ENCODE measurements around the gene CAPRIN2. TPM values are rescaled to one million over a fixed set of nuclear protein-coding genes. Genes with fewer than 3 reads are reported as not detected.

The CAPRIN2 gene
- total RNA-seq, 2 donors from 2014 or later = 52.8 to 61.8 TPM

- no peaks in the 10 kb centered on the region for H3K4me1 ChIP-seq (ENCODE audit: control insufficient read depth in 1 of 2, low read depth in 2 of 2)
- no peak overlapping the region for H3K4me3 ChIP-seq
- ATAC-seq (ENCODE audit: insufficient number of reproducible peaks, low FRiP score, low read depth) (no peak), DNase-seq (ENCODE audit: low spot score) (no peak)
- H3K36me3 ChIP-seq = peaks cover 31% of the 10 kb centered on the region
- H3K9me3 ChIP-seq = no peaks in the 10 kb centered on the region
- no peak for TF ChIP-seq CTCF (IDR thresholded peaks at IDR 0.05)
- no peak overlapping the region for H3K27ac ChIP-seq
- H3K27me3 ChIP-seq (replicated peaks; ENCODE audit: insufficient read depth) = no peaks in the 10 kb centered on the region
These were observed 76.5 kb downstream of the CAPRIN2 start for GRCh38 chr12:30678221-30678620.

- H3K36me3 ChIP-seq = peaks cover 30% of the 10 kb centered on the region
These were observed 93.5 kb downstream of the CAPRIN2 start for GRCh38 chr12:30661210-30661609.

More at GRCh38 chr12:30661210-30661609, 93.5 kb downstream of the CAPRIN2 start:
- ATAC-seq (ENCODE audit: insufficient number of reproducible peaks, low FRiP score, low read depth) (no peak), DNase-seq (ENCODE audit: low spot score) (no peak)
- Histone ChIP-seq H3K9me3 (no peaks in the 10 kb centered on the region), H3K4me1 (ENCODE audit: control insufficient read depth in 1 of 2, low read depth in 2 of 2) (no peaks in the 10 kb centered on the region), H3K27ac (no peak overlapping the region), H3K4me3 (no peak overlapping the region), H3K27me3 (replicated peaks; ENCODE audit: insufficient read depth) (no peaks in the 10 kb centered on the region)
- TF ChIP-seq CTCF (IDR thresholded peaks at IDR 0.05) = no peak

Other genes starting within 250 kb of the CAPRIN2 start
- 10 to 100 TPM; 28.8 to 49.4 TPM for gene IPO8, start 59.1 kb downstream of the CAPRIN2 start, total RNA-seq
- gene TSPAN11, start 171.8 kb upstream of the CAPRIN2 start, total RNA-seq = 1 to 10 TPM in 1 of 2 donors, under 1 TPM in 1; 0.41 to 3.0 TPM

Measured in thoracic aorta (tissue), 2 donors.